HepG2 (cell line): Measurements from ENCODE around the gene ATAD3C. TPM values are rescaled to one million over a fixed set of nuclear protein-coding genes. Genes with fewer than 3 reads are reported as not detected.

Experiments used
- BHLHE40 ChIP-seq: IDR thresholded peaks from 2 replicates; pipeline ENCODE4 v1.6.1; 2011; ENCODE audit warnings: low read length, improper control_type of control experiment
- HDAC2 ChIP-seq: sonication (generic); formaldehyde crosslinking; IDR thresholded peaks from 2 replicates; pipeline ENCODE4 v1.4.0; 2020; ENCODE audit warnings: missing genetic modification reagents
- KDM2A ChIP-seq: sonication (generic); formaldehyde crosslinking; IDR thresholded peaks from 2 replicates; pipeline ENCODE4 v1.4.0; 2020; ENCODE audit warnings: low read depth, missing genetic modification reagents, borderline replicate concordance
- KDM4B ChIP-seq: sonication (generic); formaldehyde crosslinking; IDR thresholded peaks from 2 replicates; pipeline ENCODE4 v1.4.0; 2020; ENCODE audit warnings: missing genetic modification reagents
- MAF1 ChIP-seq: sonication (generic); formaldehyde crosslinking; IDR thresholded peaks from 2 replicates; pipeline ENCODE4 v1.5.0; 2020; ENCODE audit warnings: missing genetic modification reagents, borderline replicate concordance
- NFATC3 ChIP-seq: sonication (generic); formaldehyde crosslinking; IDR thresholded peaks from 2 replicates; pipeline ENCODE4 v1.5.1; 2020; ENCODE audit warnings: mild to moderate bottlenecking, missing genetic modification reagents
- POLR2AphosphoS5 ChIP-seq: IDR thresholded peaks from 2 replicates; pipeline ENCODE4 v1.6.1; 2012; ENCODE audit warnings: low read depth, low read length
- SP140L ChIP-seq: sonication (generic); formaldehyde crosslinking; IDR thresholded peaks from 2 replicates; pipeline ENCODE4 v1.4.0; 2020; ENCODE audit warnings: missing genetic modification reagents, borderline replicate concordance
- ZNF101 ChIP-seq: sonication (generic); formaldehyde crosslinking; IDR thresholded peaks from 2 replicates; pipeline ENCODE4 v1.4.0; 2020; ENCODE audit warnings: mild to moderate bottlenecking, low read depth, missing genetic modification reagents, borderline replicate concordance
- ZNF253 ChIP-seq: sonication (generic); formaldehyde crosslinking; IDR thresholded peaks from 2 replicates; pipeline ENCODE4 v1.8.0; 2022; ENCODE audit warnings: mild to moderate bottlenecking, missing genetic modification reagents, borderline replicate concordance
- ZNF614 ChIP-seq: IDR thresholded peaks from 2 replicates; pipeline ENCODE4 v1.6.1; 2018; ENCODE audit warnings: missing biosample characterization, missing genetic modification reagents, inconsistent platforms, borderline replicate concordance
- ZNF703 ChIP-seq: sonication (generic); formaldehyde crosslinking; IDR thresholded peaks from 2 replicates; pipeline ENCODE4 v1.5.1; 2020; ENCODE audit warnings: missing genetic modification reagents, mild to moderate bottlenecking, moderate library complexity, borderline replicate concordance
- polyA plus RNA-seq, 8 experiments: library from polyadenylated mRNA; depleted of rRNA in 3 of 8; stranded (reverse) in 7 of 8; unstranded in 1 of 8; fragments of >200 nt; fragmentation: Illumina TruSeq in 4 of 8; extraction: Trizol in 4 of 8; gene quantifications; 2 replicates each; pipeline versions ENCODE4 v1.2.1 to v1.2.3, GENCODE V29; 2011 to 2016; ENCODE audit warnings: low read depth in 4 of 8, missing spikeins in 1 of 8, mixed read lengths in 1 of 8; ENCODE audit not compliant: insufficient read depth in 1 of 8
- total RNA-seq, 5 experiments: library from RNA; depleted of rRNA; stranded (reverse); fragments of >200 nt; fragmentation: Illumina TruSeq; extraction: Trizol; gene quantifications; 2 replicates each; pipeline ENCODE4 v1.2.3, GENCODE V29; 2016; ENCODE audit warnings: low read depth in 1 of 5
- TF ChIP-seq, protein P1 (sequence below), 2 experiments: IDR thresholded peaks; 2 replicates each; pipeline ENCODE4 v1.6.1; 2011 to 2012; ENCODE audit warnings: low read length in 2 of 2, borderline replicate concordance in 1 of 2, low read depth in 1 of 2, mild to moderate bottlenecking in 1 of 2, moderate library complexity in 1 of 2
- TF ChIP-seq, protein P2 (sequence below): sonication (generic); formaldehyde crosslinking; IDR thresholded peaks from 2 replicates; pipeline ENCODE4 v1.4.0; 2020; ENCODE audit warnings: missing genetic modification reagents
- TF ChIP-seq, protein P3 (sequence below): sonication (generic); formaldehyde crosslinking; IDR thresholded peaks from 2 replicates; pipeline ENCODE4 v1.4.0; 2020; ENCODE audit warnings: missing genetic modification reagents, mild to moderate bottlenecking, borderline replicate concordance
- TF ChIP-seq, protein P4 (sequence below): sonication (generic); formaldehyde crosslinking; IDR thresholded peaks from 2 replicates; pipeline ENCODE4 v1.4.0; 2020; ENCODE audit warnings: mild to moderate bottlenecking, missing genetic modification reagents, borderline replicate concordance

Gene ATAD3C
- total and polyA plus RNA-seq, 2 of the 13 experiments (the other 11 are each of a cell fraction or from before 2014, with no cell fraction given) = 2.4 to 3.2 TPM

DNA sequence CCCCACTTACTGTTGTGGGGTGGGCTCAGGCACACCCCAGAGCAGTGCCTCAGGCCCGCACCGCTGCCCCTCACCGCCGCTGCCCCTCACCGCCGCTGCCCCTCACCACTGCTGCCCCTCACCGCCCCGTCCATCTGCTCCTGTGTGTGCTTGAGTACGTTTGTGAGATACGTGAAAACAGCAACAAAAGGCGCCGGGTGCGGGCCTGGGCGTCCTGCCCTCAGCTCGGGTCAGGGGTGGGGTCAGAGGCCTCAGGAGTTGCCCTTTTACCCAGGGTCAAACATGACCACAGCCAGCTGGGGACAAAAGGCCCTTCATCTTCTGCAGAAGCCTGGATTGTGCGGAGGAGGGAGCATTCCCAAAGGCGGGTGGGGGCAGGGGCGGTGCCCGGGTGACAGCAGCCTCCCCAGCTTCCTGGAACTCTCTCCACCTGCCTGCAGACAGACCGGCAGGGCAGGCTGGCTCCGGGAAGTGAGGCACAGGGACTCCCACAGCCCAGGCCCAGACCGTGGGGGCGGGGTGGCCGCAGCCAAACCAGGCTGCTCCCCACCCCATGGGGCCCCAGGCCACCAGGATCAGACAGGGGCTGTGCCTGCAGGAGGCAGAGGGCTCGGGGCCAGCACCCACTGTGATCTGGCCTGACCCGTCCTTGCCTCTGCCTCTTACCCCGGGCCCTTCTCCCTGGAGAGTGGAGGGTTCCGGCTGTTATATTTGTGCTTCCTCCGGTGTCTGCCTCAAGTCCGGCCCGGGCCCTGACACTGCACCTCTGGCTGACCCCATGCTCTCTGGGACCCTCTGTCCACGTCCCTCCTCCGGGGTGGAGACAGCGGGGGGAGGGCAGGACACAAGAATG, 16.3 kb upstream of the ATAD3C start (continued):
- TF ChIP-seq NFATC3 (CRISPR knock-in tag) (0 out of 2 replicates have a peak, but pooled peaks have one; percentile 49), SP140L (CRISPR knock-in tag) (no peak), HDAC2 (CRISPR knock-in tag) (peak; percentile 90), KDM4B (CRISPR knock-in tag) (peak; percentile 83; the same call in 1 of the 2 replicates), BHLHE40 (peak; percentile 60), KDM2A (CRISPR knock-in tag) (peak; percentile 66; the same call in 1 of the 2 replicates), MAF1 (no peak; the same call in 1 of the 2 replicates), ZNF101 (CRISPR knock-in tag) (no peak), POLR2AphosphoS5 (peak; percentile 44; the same call in 1 of the 2 replicates), ZNF253 (CRISPR knock-in tag) (0 out of 2 replicates have a peak, but pooled peaks have one; percentile 22), ZNF614 (CRISPR knock-in tag) (peak; percentile 91), ZNF703 (peak; percentile 27; the same call in 1 of the 2 replicates)
- TF ChIP-seq, protein P1, sequence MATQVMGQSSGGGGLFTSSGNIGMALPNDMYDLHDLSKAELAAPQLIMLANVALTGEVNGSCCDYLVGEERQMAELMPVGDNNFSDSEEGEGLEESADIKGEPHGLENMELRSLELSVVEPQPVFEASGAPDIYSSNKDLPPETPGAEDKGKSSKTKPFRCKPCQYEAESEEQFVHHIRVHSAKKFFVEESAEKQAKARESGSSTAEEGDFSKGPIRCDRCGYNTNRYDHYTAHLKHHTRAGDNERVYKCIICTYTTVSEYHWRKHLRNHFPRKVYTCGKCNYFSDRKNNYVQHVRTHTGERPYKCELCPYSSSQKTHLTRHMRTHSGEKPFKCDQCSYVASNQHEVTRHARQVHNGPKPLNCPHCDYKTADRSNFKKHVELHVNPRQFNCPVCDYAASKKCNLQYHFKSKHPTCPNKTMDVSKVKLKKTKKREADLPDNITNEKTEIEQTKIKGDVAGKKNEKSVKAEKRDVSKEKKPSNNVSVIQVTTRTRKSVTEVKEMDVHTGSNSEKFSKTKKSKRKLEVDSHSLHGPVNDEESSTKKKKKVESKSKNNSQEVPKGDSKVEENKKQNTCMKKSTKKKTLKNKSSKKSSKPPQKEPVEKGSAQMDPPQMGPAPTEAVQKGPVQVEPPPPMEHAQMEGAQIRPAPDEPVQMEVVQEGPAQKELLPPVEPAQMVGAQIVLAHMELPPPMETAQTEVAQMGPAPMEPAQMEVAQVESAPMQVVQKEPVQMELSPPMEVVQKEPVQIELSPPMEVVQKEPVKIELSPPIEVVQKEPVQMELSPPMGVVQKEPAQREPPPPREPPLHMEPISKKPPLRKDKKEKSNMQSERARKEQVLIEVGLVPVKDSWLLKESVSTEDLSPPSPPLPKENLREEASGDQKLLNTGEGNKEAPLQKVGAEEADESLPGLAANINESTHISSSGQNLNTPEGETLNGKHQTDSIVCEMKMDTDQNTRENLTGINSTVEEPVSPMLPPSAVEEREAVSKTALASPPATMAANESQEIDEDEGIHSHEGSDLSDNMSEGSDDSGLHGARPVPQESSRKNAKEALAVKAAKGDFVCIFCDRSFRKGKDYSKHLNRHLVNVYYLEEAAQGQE (IDR thresholded peaks at IDR 0.05; ENCODE audit: borderline replicate concordance in 1 of 2, low read depth in 1 of 2, low read length in 2 of 2) = no peak; a peak in 1 of 4 replicates
- TF ChIP-seq, protein P2, sequence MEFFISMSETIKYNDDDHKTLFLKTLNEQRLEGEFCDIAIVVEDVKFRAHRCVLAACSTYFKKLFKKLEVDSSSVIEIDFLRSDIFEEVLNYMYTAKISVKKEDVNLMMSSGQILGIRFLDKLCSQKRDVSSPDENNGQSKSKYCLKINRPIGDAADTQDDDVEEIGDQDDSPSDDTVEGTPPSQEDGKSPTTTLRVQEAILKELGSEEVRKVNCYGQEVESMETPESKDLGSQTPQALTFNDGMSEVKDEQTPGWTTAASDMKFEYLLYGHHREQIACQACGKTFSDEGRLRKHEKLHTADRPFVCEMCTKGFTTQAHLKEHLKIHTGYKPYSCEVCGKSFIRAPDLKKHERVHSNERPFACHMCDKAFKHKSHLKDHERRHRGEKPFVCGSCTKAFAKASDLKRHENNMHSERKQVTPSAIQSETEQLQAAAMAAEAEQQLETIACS (CRISPR knock-in tag) = peak; percentile 49
- TF ChIP-seq, protein P3, sequence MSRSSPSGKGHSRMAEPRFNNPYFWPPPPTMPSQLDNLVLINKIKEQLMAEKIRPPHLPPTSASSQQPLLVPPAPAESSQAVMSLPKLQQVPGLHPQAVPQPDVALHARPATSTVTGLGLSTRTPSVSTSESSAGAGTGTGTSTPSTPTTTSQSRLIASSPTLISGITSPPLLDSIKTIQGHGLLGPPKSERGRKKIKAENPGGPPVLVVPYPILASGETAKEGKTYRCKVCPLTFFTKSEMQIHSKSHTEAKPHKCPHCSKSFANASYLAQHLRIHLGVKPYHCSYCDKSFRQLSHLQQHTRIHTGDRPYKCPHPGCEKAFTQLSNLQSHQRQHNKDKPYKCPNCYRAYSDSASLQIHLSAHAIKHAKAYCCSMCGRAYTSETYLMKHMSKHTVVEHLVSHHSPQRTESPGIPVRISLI = 0 out of 2 replicates have a peak, but pooled peaks have one; percentile 18
- TF ChIP-seq, protein P4, sequence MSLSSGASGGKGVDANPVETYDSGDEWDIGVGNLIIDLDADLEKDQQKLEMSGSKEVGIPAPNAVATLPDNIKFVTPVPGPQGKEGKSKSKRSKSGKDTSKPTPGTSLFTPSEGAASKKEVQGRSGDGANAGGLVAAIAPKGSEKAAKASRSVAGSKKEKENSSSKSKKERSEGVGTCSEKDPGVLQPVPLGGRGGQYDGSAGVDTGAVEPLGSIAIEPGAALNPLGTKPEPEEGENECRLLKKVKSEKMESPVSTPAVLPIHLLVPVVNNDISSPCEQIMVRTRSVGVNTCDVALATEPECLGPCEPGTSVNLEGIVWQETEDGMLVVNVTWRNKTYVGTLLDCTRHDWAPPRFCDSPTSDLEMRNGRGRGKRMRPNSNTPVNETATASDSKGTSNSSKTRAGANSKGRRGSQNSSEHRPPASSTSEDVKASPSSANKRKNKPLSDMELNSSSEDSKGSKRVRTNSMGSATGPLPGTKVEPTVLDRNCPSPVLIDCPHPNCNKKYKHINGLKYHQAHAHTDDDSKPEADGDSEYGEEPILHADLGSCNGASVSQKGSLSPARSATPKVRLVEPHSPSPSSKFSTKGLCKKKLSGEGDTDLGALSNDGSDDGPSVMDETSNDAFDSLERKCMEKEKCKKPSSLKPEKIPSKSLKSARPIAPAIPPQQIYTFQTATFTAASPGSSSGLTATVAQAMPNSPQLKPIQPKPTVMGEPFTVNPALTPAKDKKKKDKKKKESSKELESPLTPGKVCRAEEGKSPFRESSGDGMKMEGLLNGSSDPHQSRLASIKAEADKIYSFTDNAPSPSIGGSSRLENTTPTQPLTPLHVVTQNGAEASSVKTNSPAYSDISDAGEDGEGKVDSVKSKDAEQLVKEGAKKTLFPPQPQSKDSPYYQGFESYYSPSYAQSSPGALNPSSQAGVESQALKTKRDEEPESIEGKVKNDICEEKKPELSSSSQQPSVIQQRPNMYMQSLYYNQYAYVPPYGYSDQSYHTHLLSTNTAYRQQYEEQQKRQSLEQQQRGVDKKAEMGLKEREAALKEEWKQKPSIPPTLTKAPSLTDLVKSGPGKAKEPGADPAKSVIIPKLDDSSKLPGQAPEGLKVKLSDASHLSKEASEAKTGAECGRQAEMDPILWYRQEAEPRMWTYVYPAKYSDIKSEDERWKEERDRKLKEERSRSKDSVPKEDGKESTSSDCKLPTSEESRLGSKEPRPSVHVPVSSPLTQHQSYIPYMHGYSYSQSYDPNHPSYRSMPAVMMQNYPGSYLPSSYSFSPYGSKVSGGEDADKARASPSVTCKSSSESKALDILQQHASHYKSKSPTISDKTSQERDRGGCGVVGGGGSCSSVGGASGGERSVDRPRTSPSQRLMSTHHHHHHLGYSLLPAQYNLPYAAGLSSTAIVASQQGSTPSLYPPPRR (CRISPR knock-in tag) = peak; percentile 88
